ENCODE results near the gene RPS15.
A peak's percentile ranks its signal among the peaks of the same experiment; 100 is the strongest.
"Not testable (repeated sequence)": the region's sequence is repeated elsewhere in the genome, so short reads cannot be mapped to it uniquely, and the experiment has no call there.

RPS15 gene

GRCh38 chr19:1470305-1471009 is 32.3 kb downstream of the RPS15 start:
- no peak for DNase-seq (ENCODE audit: low read depth)

- no peak for DNase-seq (ENCODE audit: low read depth)
Measured at GRCh38 chr19:1471010-1471514, 32.9 kb downstream of the RPS15 start.

- DNase-seq (ENCODE audit: low read depth) = no peak
Measured at GRCh38 chr19:1471515-1472160, 33.4 kb downstream of the RPS15 start.

GRCh38 chr19:1472231-1473084 is 34.3 kb downstream of the RPS15 start:
- no peak for DNase-seq (ENCODE audit: low read depth)

GRCh38 chr19:1473085-1473851 is 35.1 kb downstream of the RPS15 start:
- no peak for DNase-seq (ENCODE audit: low read depth)

- no peak for DNase-seq (ENCODE audit: low read depth)
Measured at GRCh38 chr19:1474011-1474764, 36.0 kb downstream of the RPS15 start.

GRCh38 chr19:1474765-1475351 is 36.7 kb downstream of the RPS15 start:
- no peak for DNase-seq (ENCODE audit: low read depth)

- no peak for DNase-seq (ENCODE audit: low read depth)
Measured at GRCh38 chr19:1475751-1476437, 37.7 kb downstream of the RPS15 start.

- DNase-seq (ENCODE audit: low read depth) = not testable (repeated sequence)
Measured at GRCh38 chr19:1477056-1477455, 38.9 kb downstream of the RPS15 start.

- DNase-seq (ENCODE audit: low read depth) = peak; percentile 94
Measured at GRCh38 chr19:1478934-1479707, 40.9 kb downstream of the RPS15 start, which contains the start of gene C19orf25. Gene C19orf25, minus strand, starts transcription at chr19:1479215. Its CDS starts 312 bp downstream, at chr19:1478903.

- no peak for DNase-seq (ENCODE audit: low read depth)
Measured at GRCh38 chr19:1481224-1481892, 43.2 kb downstream of the RPS15 start.

GRCh38 chr19:1481893-1482360 is 43.7 kb downstream of the RPS15 start:
- no peak for DNase-seq (ENCODE audit: low read depth)

GRCh38 chr19:1482361-1483130 is 44.4 kb downstream of the RPS15 start:
- DNase-seq (ENCODE audit: low read depth) = no peak

- DNase-seq (ENCODE audit: low read depth) = no peak
Measured at GRCh38 chr19:1483131-1483978, 45.2 kb downstream of the RPS15 start.

- no peak for DNase-seq (ENCODE audit: low read depth)
Measured at GRCh38 chr19:1483979-1484428, 45.8 kb downstream of the RPS15 start.

- no peak for DNase-seq (ENCODE audit: low read depth)
Measured at GRCh38 chr19:1486720-1487575, 48.8 kb downstream of the RPS15 start.

All from iris pigment epithelial cell (primary cell).